K562 (cell line): ENCODE data around the gene TEX22. TPM values are rescaled to one million over a fixed set of nuclear protein-coding genes. Genes with fewer than 3 reads are reported as not detected.
A peak's percentile ranks its signal among the peaks of the same experiment; 100 is the strongest.

Experiments
- CBX1 ChIP-seq: sonication (generic); IDR thresholded peaks from 2 replicates; pipeline ENCODE4 v1.6.1; 2016; ENCODE audit warnings: antibody characterized with exemption, low read depth, mild to moderate bottlenecking
- HINFP ChIP-seq: fragments of 450-650 bp; conservative IDR thresholded peaks from 2 replicates; pipeline ENCODE4 v1.6.1; 2016; ENCODE audit warnings: missing genetic modification characterization, low read depth, mild to moderate bottlenecking, control low read depth, missing compliant biosample characterization
- HMGN3 ChIP-seq: IDR thresholded peaks from 2 replicates; pipeline ENCODE4 v1.6.1; 2011; ENCODE audit warnings: borderline replicate concordance, low read depth, mild to moderate bottlenecking, mixed read lengths, low read length; ENCODE audit not compliant: insufficient read length; ENCODE audit errors: extremely low read depth
- IRF2 ChIP-seq: sonication (generic); formaldehyde crosslinking; IDR thresholded peaks from 2 replicates; pipeline ENCODE4 v1.8.1; 2022; ENCODE audit warnings: mild to moderate bottlenecking, missing genetic modification reagents
- L3MBTL2 ChIP-seq: fragments of 450-650 bp; IDR thresholded peaks from 2 replicates; pipeline ENCODE4 v1.6.1; 2016; ENCODE audit warnings: mild to moderate bottlenecking, moderate library complexity
- MCM2 ChIP-seq: fragments of 450-650 bp; IDR thresholded peaks from 2 replicates; pipeline ENCODE4 v1.6.1; 2017; ENCODE audit warnings: low read depth, mild to moderate bottlenecking
- MCM7 ChIP-seq, 2 experiments: fragments of 450-650 bp; IDR thresholded peaks; 2 replicates each; pipeline ENCODE4 v1.6.1; 2016 to 2018
- MEIS2 ChIP-seq: fragments of 450-650 bp; IDR thresholded peaks from 2 replicates; pipeline ENCODE4 v1.6.1; 2014; ENCODE audit warnings: mild to moderate bottlenecking; ENCODE audit not compliant: partially characterized antibody
- NR2C1 ChIP-seq, 2 experiments: fragments of 450-650 bp; IDR thresholded peaks; 2 replicates each; pipeline ENCODE4 v1.6.1; 2017; ENCODE audit warnings: mild to moderate bottlenecking in 2 of 2, antibody characterized with exemption in 1 of 2, inconsistent platforms in 1 of 2, missing compliant biosample characterization in 1 of 2, missing genetic modification characterization in 1 of 2
- NR2F6 ChIP-seq: fragments of 450-650 bp; formaldehyde crosslinking; IDR thresholded peaks from 2 replicates; pipeline ENCODE4 v1.4.0; 2020; ENCODE audit warnings: mild to moderate bottlenecking
- PHB ChIP-seq: fragments of 250-450 bp; sonication (Bioruptor Pico); IDR thresholded peaks from 2 replicates; pipeline ENCODE4 v1.5.0; 2021
- SMARCC2 ChIP-seq: fragments of 450-650 bp; IDR thresholded peaks from 2 replicates; pipeline ENCODE4 v1.6.1; 2017; ENCODE audit warnings: antibody characterized with exemption, moderate library complexity, mild to moderate bottlenecking, low read depth
- TAF1 ChIP-seq: IDR thresholded peaks from 2 replicates; pipeline ENCODE4 v1.6.1; 2011; ENCODE audit warnings: mild to moderate bottlenecking, low read length, moderate library complexity; ENCODE audit not compliant: insufficient read depth, control insufficient read depth, severe bottlenecking; ENCODE audit errors: extremely low read depth
- XRCC3 ChIP-seq: fragments of 450-650 bp; IDR thresholded peaks from 2 replicates; pipeline ENCODE4 v1.6.1; 2017; ENCODE audit warnings: mild to moderate bottlenecking, moderate library complexity
- ZC3H8 ChIP-seq: fragments of 450-650 bp; IDR thresholded peaks from 2 replicates; pipeline ENCODE4 v1.6.1; 2017
- ZKSCAN8 ChIP-seq: fragments of 200-800 bp; sonication (Bioruptor generic); IDR thresholded peaks from 2 replicates; pipeline ENCODE4 v1.6.1; 2016; ENCODE audit warnings: missing genetic modification characterization, missing compliant biosample characterization
- ZNF121 ChIP-seq: sonication (generic); formaldehyde crosslinking; conservative IDR thresholded peaks from 2 replicates; pipeline ENCODE4 v1.8.0; 2022; ENCODE audit warnings: missing genetic modification reagents
- ZNF134 ChIP-seq: fragments of 250-450 bp; sonication (Bioruptor Pico); conservative IDR thresholded peaks from 2 replicates; pipeline ENCODE4 v1.4.0; 2020
- ZNF444 ChIP-seq: fragments of 250-450 bp; sonication (Bioruptor Pico); IDR thresholded peaks from 2 replicates; pipeline ENCODE4 v1.4.0; 2020; ENCODE audit warnings: mild to moderate bottlenecking, moderate library complexity
- polyA plus RNA-seq, 8 experiments: library from polyadenylated mRNA; depleted of rRNA in 4 of 8; stranded (reverse) in 5 of 8; unstranded in 3 of 8; fragments of >200 nt; fragmentation: Nextera tagmentation in 2 of 8; fragmentation: Illumina TruSeq in 1 of 8; extraction: Ambion mirVana in 2 of 8; extraction: Trizol in 1 of 8; gene quantifications; 2 replicates each; pipeline versions ENCODE4 v1.2.1 to v1.2.3, GENCODE V29; 2011 to 2014; ENCODE audit warnings: inconsistent platforms in 1 of 8, missing spikeins in 1 of 8
- total RNA-seq, 7 experiments: library from RNA; depleted of rRNA in 6 of 7; stranded (reverse); fragments of >200 nt in 6 of 7; fragmentation: Illumina TruSeq in 2 of 7; extraction: Trizol in 2 of 7; gene quantifications; 2 replicates each; pipeline versions ENCODE4 v1.2.1 to v1.2.3, GENCODE V29; 2011 to 2021; ENCODE audit warnings: low replicate concordance in 1 of 7
- TF ChIP-seq, protein P1 (sequence below): fragments of 250-450 bp; sonication (Bioruptor Pico); IDR thresholded peaks from 2 replicates; pipeline ENCODE4 v1.5.1; 2021; ENCODE audit warnings: mild to moderate bottlenecking
- TF ChIP-seq, protein P2 (sequence below): fragments of 250-450 bp; sonication (Bioruptor Pico); IDR thresholded peaks from 2 replicates; pipeline ENCODE4 v1.5.0; 2021; ENCODE audit warnings: mild to moderate bottlenecking, borderline replicate concordance
- TF ChIP-seq, protein P3 (sequence below): fragments of 450-650 bp; IDR thresholded peaks from 2 replicates; pipeline ENCODE4 v1.7.0; 2016; ENCODE audit warnings: borderline replicate concordance

Gene TEX22
- total and polyA plus RNA-seq, 9 of the 15 experiments (the other 6 are each of a cell fraction or from before 2014, with no cell fraction given), result 0.04 to 1.7 (median 0.23) TPM; not detected in 2

GRCh38 chr14:105398044-105398725 lies at the start of gene TEX22 (continued):
- TF ChIP-seq, protein P1, sequence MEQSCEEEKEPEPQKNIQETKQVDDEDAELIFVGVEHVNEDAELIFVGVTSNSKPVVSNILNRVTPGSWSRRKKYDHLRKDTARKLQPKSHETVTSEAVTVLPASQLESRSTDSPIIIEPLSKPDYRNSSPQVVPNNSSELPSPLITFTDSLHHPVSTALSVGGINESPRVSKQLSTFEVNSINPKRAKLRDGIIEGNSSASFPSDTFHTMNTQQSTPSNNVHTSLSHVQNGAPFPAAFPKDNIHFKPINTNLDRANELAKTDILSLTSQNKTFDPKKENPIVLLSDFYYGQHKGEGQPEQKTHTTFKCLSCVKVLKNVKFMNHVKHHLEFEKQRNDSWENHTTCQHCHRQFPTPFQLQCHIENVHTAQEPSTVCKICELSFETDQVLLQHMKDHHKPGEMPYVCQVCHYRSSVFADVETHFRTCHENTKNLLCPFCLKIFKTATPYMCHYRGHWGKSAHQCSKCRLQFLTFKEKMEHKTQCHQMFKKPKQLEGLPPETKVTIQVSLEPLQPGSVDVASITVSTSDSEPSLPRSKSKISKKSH (CRISPR knock-in tag), result no peak
- no peak for TF ChIP-seq XRCC3
- TF ChIP-seq MEIS2, result no peak
- TF ChIP-seq ZKSCAN8 (CRISPR knock-in tag), result no peak
- TF ChIP-seq, protein P2, sequence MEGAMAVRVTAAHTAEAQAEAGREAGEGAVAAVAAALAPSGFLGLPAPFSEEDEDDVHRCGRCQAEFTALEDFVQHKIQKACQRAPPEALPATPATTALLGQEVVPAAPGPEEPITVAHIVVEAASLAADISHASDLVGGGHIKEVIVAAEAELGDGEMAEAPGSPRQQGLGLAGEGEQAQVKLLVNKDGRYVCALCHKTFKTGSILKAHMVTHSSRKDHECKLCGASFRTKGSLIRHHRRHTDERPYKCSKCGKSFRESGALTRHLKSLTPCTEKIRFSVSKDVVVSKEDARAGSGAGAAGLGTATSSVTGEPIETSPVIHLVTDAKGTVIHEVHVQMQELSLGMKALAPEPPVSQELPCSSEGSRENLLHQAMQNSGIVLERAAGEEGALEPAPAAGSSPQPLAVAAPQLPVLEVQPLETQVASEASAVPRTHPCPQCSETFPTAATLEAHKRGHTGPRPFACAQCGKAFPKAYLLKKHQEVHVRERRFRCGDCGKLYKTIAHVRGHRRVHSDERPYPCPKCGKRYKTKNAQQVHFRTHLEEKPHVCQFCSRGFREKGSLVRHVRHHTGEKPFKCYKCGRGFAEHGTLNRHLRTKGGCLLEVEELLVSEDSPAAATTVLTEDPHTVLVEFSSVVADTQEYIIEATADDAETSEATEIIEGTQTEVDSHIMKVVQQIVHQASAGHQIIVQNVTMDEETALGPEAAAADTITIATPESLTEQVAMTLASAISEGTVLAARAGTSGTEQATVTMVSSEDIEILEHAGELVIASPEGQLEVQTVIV, result no peak
- no peak for TF ChIP-seq IRF2 (CRISPR knock-in tag)
- TF ChIP-seq, protein P3, sequence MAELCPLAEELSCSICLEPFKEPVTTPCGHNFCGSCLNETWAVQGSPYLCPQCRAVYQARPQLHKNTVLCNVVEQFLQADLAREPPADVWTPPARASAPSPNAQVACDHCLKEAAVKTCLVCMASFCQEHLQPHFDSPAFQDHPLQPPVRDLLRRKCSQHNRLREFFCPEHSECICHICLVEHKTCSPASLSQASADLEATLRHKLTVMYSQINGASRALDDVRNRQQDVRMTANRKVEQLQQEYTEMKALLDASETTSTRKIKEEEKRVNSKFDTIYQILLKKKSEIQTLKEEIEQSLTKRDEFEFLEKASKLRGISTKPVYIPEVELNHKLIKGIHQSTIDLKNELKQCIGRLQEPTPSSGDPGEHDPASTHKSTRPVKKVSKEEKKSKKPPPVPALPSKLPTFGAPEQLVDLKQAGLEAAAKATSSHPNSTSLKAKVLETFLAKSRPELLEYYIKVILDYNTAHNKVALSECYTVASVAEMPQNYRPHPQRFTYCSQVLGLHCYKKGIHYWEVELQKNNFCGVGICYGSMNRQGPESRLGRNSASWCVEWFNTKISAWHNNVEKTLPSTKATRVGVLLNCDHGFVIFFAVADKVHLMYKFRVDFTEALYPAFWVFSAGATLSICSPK, result no peak
- TF ChIP-seq SMARCC2, result no peak
- no peak for TF ChIP-seq MCM2
- no peak for TF ChIP-seq NR2F6 (CRISPR knock-in tag)
- no peak for TF ChIP-seq PHB (CRISPR knock-in tag)
- no peak for TF ChIP-seq ZC3H8
- TF ChIP-seq HINFP (tag), result peak; percentile 36; the same call in 1 of the 2 replicates
- TF ChIP-seq MCM7 (IDR thresholded peaks at IDR 0.05), result no peak
- no peak for TF ChIP-seq ZNF121 (CRISPR knock-in tag)
- TF ChIP-seq NR2C1 (IDR thresholded peaks at IDR 0.05), result no peak
- no peak for TF ChIP-seq NR2C1 (tag; IDR thresholded peaks at IDR 0.05)
- no peak for TF ChIP-seq CBX1
- TF ChIP-seq ZNF134 (CRISPR knock-in tag), result no peak
- TF ChIP-seq HMGN3, result no peak
- TF ChIP-seq TAF1, result peak; percentile 23
- peak; percentile 99 for TF ChIP-seq L3MBTL2
- TF ChIP-seq ZNF444 (CRISPR knock-in tag), result no peak
